Breast epithelium (tissue), 3 donors: ENCODE results near the gene DDHD1.

Experiments used
- CTCF ChIP-seq, 3 donors: fragments of 450-650 bp; IDR thresholded peaks; one replicate each; pipeline ENCODE4 v1.5.1; 2016 to 2017; ENCODE audit warnings: antibody characterized with exemption in 3 of 3, mild to moderate bottlenecking in 3 of 3, moderate library complexity in 3 of 3
- POLR2A ChIP-seq: fragments of 450-650 bp; IDR thresholded peaks from one replicate; pipeline ENCODE4 v1.6.1; 2016; ENCODE audit warnings: antibody characterized with exemption, mild to moderate bottlenecking, moderate library complexity
- POLR2AphosphoS5 ChIP-seq, 3 donors: sonication (generic); formaldehyde crosslinking; IDR thresholded peaks; one replicate each; pipeline ENCODE4 v1.6.1; 2017; ENCODE audit warnings: antibody characterized with exemption in 3 of 3

- TF ChIP-seq POLR2AphosphoS5 (IDR thresholded peaks at IDR 0.05) (no peak), CTCF (IDR thresholded peaks at IDR 0.05) (no peak), POLR2A (no peak)
These were observed 46.4 kb downstream of the DDHD1 start for GRCh38 chr14:53106768-53107167.
